ENCODE data around the gene ADGB. TPM values are rescaled to one million over a fixed set of nuclear protein-coding genes. Genes with fewer than 3 reads are reported as not detected.

Gene ADGB
- total RNA-seq, 1 experiment from 2014 or later, result not detected

DNA sequence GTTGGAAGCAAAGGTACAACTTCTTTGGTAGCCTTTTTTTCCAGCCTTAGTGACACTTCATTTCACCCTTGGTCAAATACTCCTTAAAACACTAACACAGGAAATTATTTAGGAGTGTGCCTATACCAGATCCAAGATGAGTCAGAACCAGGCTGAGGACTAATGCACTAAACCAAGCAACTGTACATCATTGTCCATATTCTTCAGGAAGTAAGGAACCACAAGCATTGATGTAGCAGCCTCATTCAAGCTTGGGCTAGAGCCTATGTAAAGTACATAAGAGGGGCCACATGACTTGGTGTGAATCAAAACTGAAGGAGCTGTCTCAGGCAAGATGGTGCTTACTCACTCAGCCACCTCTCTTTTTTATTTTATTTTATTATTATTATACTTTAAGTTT lies 20.7 kb upstream of the ADGB start:
- H3K9me2 ChIP-seq (replicated peaks; ENCODE audit: insufficient read depth, low read length), result no peaks in the 10 kb centered on the region
- no peak for DNase-seq
- no peak overlapping the region for H3K4me3 ChIP-seq (ENCODE audit: low read length)
- no peaks in the 10 kb centered on the region for H3K79me2 ChIP-seq (ENCODE audit: low read length)
- H3K27me3 ChIP-seq (ENCODE audit: low read length), result no peaks in the 10 kb centered on the region
- H3K36me3 ChIP-seq (ENCODE audit: insufficient read depth, low read length), result no peaks in the 10 kb centered on the region
- H4K20me1 ChIP-seq (ENCODE audit: insufficient read depth, low read depth, low read length), result no peaks in the 10 kb centered on the region
- H3K9me3 ChIP-seq (ENCODE audit: low read length), result no peaks in the 10 kb centered on the region
- H2AFZ ChIP-seq (ENCODE audit: low read length), result no peak overlapping the region
- no peaks in the 10 kb centered on the region for H3K4me1 ChIP-seq (ENCODE audit: low read length)
- H3K4me2 ChIP-seq (ENCODE audit: low read depth, low read length, poor library complexity, severe bottlenecking), result no peak overlapping the region
- no peak overlapping the region for H3K27ac ChIP-seq (ENCODE audit: low read length)
- H3K9ac ChIP-seq (ENCODE audit: low read length), result no peak overlapping the region

DNA sequence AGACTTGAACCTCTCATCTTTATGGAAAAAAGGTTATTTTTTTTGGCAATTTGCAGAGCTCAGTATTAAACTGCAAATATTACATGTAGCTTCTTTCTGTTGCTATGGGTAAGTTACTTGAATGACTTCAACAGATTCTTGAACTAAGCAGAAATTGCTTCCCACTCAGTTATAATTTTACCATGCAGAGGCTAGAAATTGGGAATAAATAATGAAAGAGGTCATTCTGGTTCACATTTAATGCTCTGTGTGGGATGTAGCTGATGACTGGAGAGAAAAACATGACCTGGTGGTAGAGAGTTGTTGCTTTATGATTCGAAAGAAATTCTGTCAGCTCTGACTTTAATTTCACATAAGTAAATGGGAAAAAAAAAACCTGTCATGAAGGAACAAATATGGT lies 16.8 kb upstream of the ADGB start:
- Histone ChIP-seq H4K20me1 (ENCODE audit: insufficient read depth, low read depth, low read length) (no peaks in the 10 kb centered on the region), H3K4me2 (ENCODE audit: low read depth, low read length, poor library complexity, severe bottlenecking) (no peak overlapping the region), H3K9me2 (replicated peaks; ENCODE audit: insufficient read depth, low read length) (no peaks in the 10 kb centered on the region), H3K27me3 (ENCODE audit: low read length) (no peaks in the 10 kb centered on the region), H3K4me3 (ENCODE audit: low read length) (no peak overlapping the region), H3K36me3 (ENCODE audit: insufficient read depth, low read length) (no peaks in the 10 kb centered on the region), H3K9ac (ENCODE audit: low read length) (no peak overlapping the region), H3K9me3 (ENCODE audit: low read length) (no peaks in the 10 kb centered on the region), H3K27ac (ENCODE audit: low read length) (no peak overlapping the region), H3K4me1 (ENCODE audit: low read length) (no peaks in the 10 kb centered on the region), H2AFZ (ENCODE audit: low read length) (no peak overlapping the region), H3K79me2 (ENCODE audit: low read length) (no peaks in the 10 kb centered on the region)
- DNase-seq, result no peak

DNA sequence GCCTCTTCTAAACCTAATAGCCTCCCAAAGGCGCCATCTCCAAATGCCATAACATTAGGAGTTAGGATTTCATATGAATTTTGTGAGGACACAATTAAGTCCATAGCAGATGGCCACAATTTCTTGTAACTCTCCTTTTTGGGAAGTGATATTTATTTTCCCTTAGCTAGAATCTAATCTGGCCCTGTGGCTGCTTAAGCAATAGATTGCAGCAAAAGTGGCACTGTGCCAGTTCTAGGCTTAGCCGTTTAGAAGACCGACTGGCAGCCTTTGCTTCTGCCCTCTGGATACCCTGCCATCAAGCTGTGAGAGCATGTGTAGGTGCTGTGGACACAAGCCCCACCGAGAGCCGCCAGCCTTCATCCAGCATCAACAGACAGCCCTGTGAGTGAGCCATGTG lies 15.9 kb upstream of the ADGB start:
- Histone ChIP-seq H3K9ac (ENCODE audit: low read length) (no peak overlapping the region), H3K9me2 (replicated peaks; ENCODE audit: insufficient read depth, low read length) (no peaks in the 10 kb centered on the region), H2AFZ (ENCODE audit: low read length) (no peak overlapping the region), H3K27me3 (ENCODE audit: low read length) (no peaks in the 10 kb centered on the region), H3K4me2 (ENCODE audit: low read depth, low read length, poor library complexity, severe bottlenecking) (no peak overlapping the region), H3K4me1 (ENCODE audit: low read length) (no peaks in the 10 kb centered on the region), H3K9me3 (ENCODE audit: low read length) (no peaks in the 10 kb centered on the region), H4K20me1 (ENCODE audit: insufficient read depth, low read depth, low read length) (no peaks in the 10 kb centered on the region), H3K27ac (ENCODE audit: low read length) (no peak overlapping the region), H3K36me3 (ENCODE audit: insufficient read depth, low read length) (no peaks in the 10 kb centered on the region), H3K79me2 (ENCODE audit: low read length) (no peaks in the 10 kb centered on the region), H3K4me3 (ENCODE audit: low read length) (no peak overlapping the region)
- no peak for DNase-seq

DNA sequence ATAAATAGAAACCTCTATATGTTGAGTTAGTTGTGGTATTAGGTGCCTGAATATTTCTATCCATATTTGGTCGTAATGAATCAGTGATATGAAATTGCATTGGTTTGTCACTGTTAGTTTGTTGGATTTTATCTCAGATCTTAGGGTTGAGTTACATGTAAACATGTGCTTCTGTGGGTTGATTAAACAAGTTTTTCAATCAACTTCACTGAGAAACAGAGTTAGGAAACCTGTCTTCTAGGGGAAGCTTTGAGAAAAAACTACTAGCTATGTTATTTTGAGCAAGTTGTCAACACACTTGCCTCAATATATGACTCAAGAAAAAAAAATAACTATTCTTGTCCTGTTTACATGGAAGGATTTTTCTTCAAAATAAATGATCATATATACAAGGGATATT lies 14.8 kb upstream of the ADGB start:
- Histone ChIP-seq H3K9ac (ENCODE audit: low read length) (no peak overlapping the region), H3K9me3 (ENCODE audit: low read length) (no peaks in the 10 kb centered on the region), H2AFZ (ENCODE audit: low read length) (no peak overlapping the region), H3K27ac (ENCODE audit: low read length) (no peak overlapping the region), H4K20me1 (ENCODE audit: insufficient read depth, low read depth, low read length) (no peaks in the 10 kb centered on the region), H3K4me3 (ENCODE audit: low read length) (no peak overlapping the region), H3K9me2 (replicated peaks; ENCODE audit: insufficient read depth, low read length) (no peaks in the 10 kb centered on the region), H3K27me3 (ENCODE audit: low read length) (no peaks in the 10 kb centered on the region), H3K4me2 (ENCODE audit: low read depth, low read length, poor library complexity, severe bottlenecking) (no peak overlapping the region), H3K79me2 (ENCODE audit: low read length) (no peaks in the 10 kb centered on the region), H3K4me1 (ENCODE audit: low read length) (no peaks in the 10 kb centered on the region), H3K36me3 (ENCODE audit: insufficient read depth, low read length) (no peaks in the 10 kb centered on the region)
- DNase-seq, result no peak

DNA sequence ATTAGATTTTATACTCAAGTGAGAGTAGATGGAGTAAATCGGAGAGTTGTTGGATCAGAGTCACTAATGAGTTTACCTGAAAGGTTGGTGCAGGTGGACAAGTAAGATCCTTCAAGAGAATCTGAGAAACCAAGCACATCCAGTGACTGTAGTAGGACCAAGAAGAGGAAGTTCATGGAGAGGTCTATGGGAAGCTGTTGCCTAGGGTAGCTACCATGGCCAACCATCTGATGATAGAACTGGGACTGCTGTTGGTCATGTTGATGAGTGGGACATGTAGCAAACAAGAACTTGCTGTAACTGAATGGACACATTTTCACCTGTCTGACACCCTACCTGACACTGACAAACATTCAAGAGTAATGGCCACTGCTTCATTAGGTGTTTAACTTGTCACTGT lies 11.3 kb upstream of the ADGB start:
- no peak overlapping the region for H3K4me3 ChIP-seq (ENCODE audit: low read length)
- H3K36me3 ChIP-seq (ENCODE audit: insufficient read depth, low read length), result no peaks in the 10 kb centered on the region
- no peaks in the 10 kb centered on the region for H4K20me1 ChIP-seq (ENCODE audit: insufficient read depth, low read depth, low read length)
- H3K79me2 ChIP-seq (ENCODE audit: low read length), result no peaks in the 10 kb centered on the region
- H3K4me1 ChIP-seq (ENCODE audit: low read length), result no peaks in the 10 kb centered on the region
- H3K9ac ChIP-seq (ENCODE audit: low read length), result no peak overlapping the region
- no peaks in the 10 kb centered on the region for H3K9me2 ChIP-seq (replicated peaks; ENCODE audit: insufficient read depth, low read length)
- DNase-seq, result no peak
- H3K4me2 ChIP-seq (ENCODE audit: low read depth, low read length, poor library complexity, severe bottlenecking), result no peak overlapping the region
- H3K9me3 ChIP-seq (ENCODE audit: low read length), result no peaks in the 10 kb centered on the region
- no peak overlapping the region for H2AFZ ChIP-seq (ENCODE audit: low read length)
- H3K27ac ChIP-seq (ENCODE audit: low read length), result no peak overlapping the region
- H3K27me3 ChIP-seq (ENCODE audit: low read length), result no peaks in the 10 kb centered on the region

DNA sequence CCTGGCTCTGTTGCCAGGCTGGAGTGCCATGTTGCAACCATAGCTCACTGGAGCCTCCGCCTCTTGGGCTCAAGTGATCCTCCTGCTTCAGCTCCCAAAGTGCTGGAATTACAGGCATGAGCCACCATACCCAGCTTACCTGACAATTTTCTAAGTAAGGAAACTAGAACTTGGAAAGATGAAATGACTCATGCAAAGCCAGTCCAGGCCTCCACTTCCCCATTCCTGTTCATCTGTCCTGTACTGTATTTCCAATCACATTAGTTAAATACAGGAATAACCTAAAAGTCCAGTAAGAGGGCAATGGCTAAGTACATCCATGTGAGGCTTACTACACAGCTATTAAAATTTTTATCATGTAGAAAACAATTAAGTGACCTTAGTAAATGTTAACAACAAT lies 8.3 kb upstream of the ADGB start:
- peaks cover 18% of the 10 kb centered on the region for H3K4me1 ChIP-seq (ENCODE audit: low read length)
- no peaks in the 10 kb centered on the region for H3K9me3 ChIP-seq (ENCODE audit: low read length)
- H3K4me2 ChIP-seq (ENCODE audit: low read depth, low read length, poor library complexity, severe bottlenecking), result no peak overlapping the region
- no peaks in the 10 kb centered on the region for H3K36me3 ChIP-seq (ENCODE audit: insufficient read depth, low read length)
- no peak overlapping the region for H3K9ac ChIP-seq (ENCODE audit: low read length)
- no peak overlapping the region for H3K27ac ChIP-seq (ENCODE audit: low read length)
- no peak for DNase-seq
- H3K27me3 ChIP-seq (ENCODE audit: low read length), result no peaks in the 10 kb centered on the region
- no peaks in the 10 kb centered on the region for H3K79me2 ChIP-seq (ENCODE audit: low read length)
- no peak overlapping the region for H3K4me3 ChIP-seq (ENCODE audit: low read length)
- H3K9me2 ChIP-seq (replicated peaks; ENCODE audit: insufficient read depth, low read length), result no peaks in the 10 kb centered on the region
- H2AFZ ChIP-seq (ENCODE audit: low read length), result no peak overlapping the region
- H4K20me1 ChIP-seq (ENCODE audit: insufficient read depth, low read depth, low read length), result no peaks in the 10 kb centered on the region

DNA sequence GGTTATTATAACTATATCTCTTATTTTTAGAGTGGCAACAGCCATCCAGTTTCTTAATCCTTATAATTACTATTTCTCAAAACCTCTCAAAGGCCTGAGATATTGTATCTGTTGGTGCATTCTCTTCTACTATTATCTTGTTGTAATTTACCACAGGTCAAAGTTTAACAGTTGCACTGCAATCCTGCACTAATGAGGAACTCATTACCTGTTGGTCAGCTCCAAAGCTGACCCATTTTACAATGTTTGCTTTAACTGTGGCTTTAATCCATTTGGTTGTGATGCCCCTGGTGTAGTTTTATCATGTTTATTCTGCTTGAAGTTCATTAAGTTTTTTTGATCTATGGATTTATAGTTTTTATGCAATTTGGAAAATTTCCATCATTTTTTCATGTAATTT lies 6.3 kb upstream of the ADGB start:
- Histone ChIP-seq H3K9me3 (ENCODE audit: low read length) (no peaks in the 10 kb centered on the region), H3K27me3 (ENCODE audit: low read length) (no peaks in the 10 kb centered on the region), H3K4me1 (ENCODE audit: low read length) (peaks cover 33% of the 10 kb centered on the region), H3K9me2 (replicated peaks; ENCODE audit: insufficient read depth, low read length) (no peaks in the 10 kb centered on the region), H3K79me2 (ENCODE audit: low read length) (no peaks in the 10 kb centered on the region), H3K9ac (ENCODE audit: low read length) (no peak overlapping the region), H3K36me3 (ENCODE audit: insufficient read depth, low read length) (no peaks in the 10 kb centered on the region), H4K20me1 (ENCODE audit: insufficient read depth, low read depth, low read length) (no peaks in the 10 kb centered on the region), H3K27ac (ENCODE audit: low read length) (no peak overlapping the region), H3K4me3 (ENCODE audit: low read length) (no peak overlapping the region), H3K4me2 (ENCODE audit: low read depth, low read length, poor library complexity, severe bottlenecking) (no peak overlapping the region), H2AFZ (ENCODE audit: low read length) (no peak overlapping the region)
- DNase-seq, result no peak

DNA sequence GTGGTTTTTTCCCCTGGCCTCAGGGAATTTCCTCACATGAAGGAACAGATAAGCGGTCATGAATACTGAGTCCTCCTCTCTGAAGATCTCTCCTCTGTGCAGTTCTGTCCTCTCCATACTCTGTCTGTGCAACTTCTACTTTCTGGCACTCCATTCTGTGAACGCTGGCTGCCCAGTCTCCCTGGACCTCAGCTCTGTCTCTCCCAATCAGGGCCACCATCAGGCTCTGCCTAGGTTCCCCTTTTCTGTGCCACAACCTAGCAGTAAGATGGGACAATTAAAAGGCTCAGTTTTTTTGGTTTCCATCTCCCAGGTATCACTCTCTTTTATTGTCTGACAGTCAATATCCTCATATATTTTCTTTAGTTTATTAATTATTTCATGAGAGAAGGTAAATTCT lies 4.8 kb upstream of the ADGB start:
- peak; percentile 45 for DNase-seq
- Histone ChIP-seq H4K20me1 (ENCODE audit: insufficient read depth, low read depth, low read length) (no peaks in the 10 kb centered on the region), H2AFZ (ENCODE audit: low read length) (no peak overlapping the region), H3K9me2 (replicated peaks; ENCODE audit: insufficient read depth, low read length) (no peaks in the 10 kb centered on the region), H3K27ac (ENCODE audit: low read length) (no peak overlapping the region), H3K36me3 (ENCODE audit: insufficient read depth, low read length) (no peaks in the 10 kb centered on the region), H3K79me2 (ENCODE audit: low read length) (no peaks in the 10 kb centered on the region), H3K4me3 (ENCODE audit: low read length) (no peak overlapping the region), H3K9me3 (ENCODE audit: low read length) (no peaks in the 10 kb centered on the region), H3K4me1 (ENCODE audit: low read length) (peaks cover 33% of the 10 kb centered on the region), H3K4me2 (ENCODE audit: low read depth, low read length, poor library complexity, severe bottlenecking) (peak overlapping the region; percentile 23), H3K9ac (ENCODE audit: low read length) (no peak overlapping the region), H3K27me3 (ENCODE audit: low read length) (no peaks in the 10 kb centered on the region)

DNA sequence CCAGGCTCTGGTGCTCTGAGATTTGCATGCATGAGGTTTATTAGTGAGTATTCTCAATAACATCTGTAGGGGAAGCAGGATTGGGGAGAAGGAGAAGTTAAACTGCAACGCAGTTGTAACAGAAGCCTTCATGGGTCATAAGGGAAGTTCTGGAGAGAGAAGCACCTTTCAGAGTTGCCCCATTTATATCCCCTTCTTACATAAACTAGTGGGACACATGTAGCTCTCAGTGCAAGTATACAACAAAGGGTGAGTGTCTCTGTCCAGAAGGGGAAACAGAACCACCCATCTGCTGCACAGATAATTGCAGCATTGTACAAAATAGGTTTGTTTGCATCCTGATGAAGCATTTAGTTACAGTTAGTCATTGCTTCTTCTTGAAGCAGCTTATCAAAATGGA lies 4.3 kb upstream of the ADGB start:
- Histone ChIP-seq H3K79me2 (ENCODE audit: low read length) (no peaks in the 10 kb centered on the region), H2AFZ (ENCODE audit: low read length) (no peak overlapping the region), H3K27me3 (ENCODE audit: low read length) (no peaks in the 10 kb centered on the region), H3K36me3 (ENCODE audit: insufficient read depth, low read length) (no peaks in the 10 kb centered on the region), H3K27ac (ENCODE audit: low read length) (no peak overlapping the region), H3K4me3 (ENCODE audit: low read length) (no peak overlapping the region), H3K9me3 (ENCODE audit: low read length) (no peaks in the 10 kb centered on the region), H3K9me2 (replicated peaks; ENCODE audit: insufficient read depth, low read length) (no peaks in the 10 kb centered on the region), H3K4me2 (ENCODE audit: low read depth, low read length, poor library complexity, severe bottlenecking) (peak overlapping the region; percentile 23), H3K9ac (ENCODE audit: low read length) (no peak overlapping the region), H3K4me1 (ENCODE audit: low read length) (peaks cover 33% of the 10 kb centered on the region), H4K20me1 (ENCODE audit: insufficient read depth, low read depth, low read length) (no peaks in the 10 kb centered on the region)
- DNase-seq, result peak; percentile 62
